K562 (cell line): ENCODE data around the gene PLEKHG5. TPM values are rescaled to one million over a fixed set of nuclear protein-coding genes. Genes with fewer than 3 reads are reported as not detected.
A peak's percentile ranks its signal among the peaks of the same experiment; 100 is the strongest.

Experiments used
- CREM ChIP-seq: IDR thresholded peaks from 2 replicates; pipeline ENCODE4 v1.6.1; 2014; ENCODE audit warnings: antibody characterized with exemption, low read depth
- KLF16 ChIP-seq: IDR thresholded peaks from 2 replicates; pipeline ENCODE4 v1.6.1; 2016; ENCODE audit warnings: antibody characterized with exemption
- NFATC3 ChIP-seq: fragments of 450-650 bp; IDR thresholded peaks from 2 replicates; pipeline ENCODE4 v1.6.1; 2017; ENCODE audit warnings: mild to moderate bottlenecking
- STAG1 ChIP-seq: sonication (generic); formaldehyde crosslinking; IDR thresholded peaks from 2 replicates; pipeline ENCODE4 v1.5.0; 2020; ENCODE audit warnings: missing genetic modification reagents, borderline replicate concordance
- TOE1 ChIP-seq, 2 experiments: fragments of 450-650 bp in 1 of 2; sonication (generic) in 1 of 2; formaldehyde crosslinking in 1 of 2; IDR thresholded peaks; 2 replicates each; pipeline versions ENCODE4 v1.7.1 to v1.8.0; 2016 to 2022; ENCODE audit warnings: borderline replicate concordance in 2 of 2, mild to moderate bottlenecking in 2 of 2, antibody characterized with exemption in 1 of 2, inconsistent platforms in 1 of 2, low read depth in 1 of 2, missing genetic modification reagents in 1 of 2, moderate library complexity in 1 of 2
- ZBTB7A ChIP-seq: IDR thresholded peaks from 2 replicates; pipeline ENCODE4 v1.6.1; 2011; ENCODE audit warnings: low read depth, mild to moderate bottlenecking, low read length, moderate library complexity, borderline replicate concordance; ENCODE audit not compliant: control insufficient read depth
- ZNF224 ChIP-seq: sonication (generic); formaldehyde crosslinking; IDR thresholded peaks from 2 replicates; pipeline ENCODE4 v1.8.0; 2022; ENCODE audit warnings: mild to moderate bottlenecking, missing genetic modification reagents
- ZNF24 ChIP-seq: fragments of 450-650 bp; IDR thresholded peaks from 2 replicates; pipeline ENCODE4 v1.6.1; 2016
- ZNF830 ChIP-seq: fragments of 250-450 bp; sonication (Bioruptor Pico); IDR thresholded peaks from 2 replicates; pipeline ENCODE4 v1.5.0; 2021; ENCODE audit warnings: mild to moderate bottlenecking
- polyA plus RNA-seq, 8 experiments: library from polyadenylated mRNA; depleted of rRNA in 4 of 8; stranded (reverse) in 5 of 8; unstranded in 3 of 8; fragments of >200 nt; fragmentation: Nextera tagmentation in 2 of 8; fragmentation: Illumina TruSeq in 1 of 8; extraction: Ambion mirVana in 2 of 8; extraction: Trizol in 1 of 8; gene quantifications; 2 replicates each; pipeline versions ENCODE4 v1.2.1 to v1.2.3, GENCODE V29; 2011 to 2014; ENCODE audit warnings: inconsistent platforms in 1 of 8, missing spikeins in 1 of 8
- total RNA-seq, 7 experiments: library from RNA; depleted of rRNA in 6 of 7; stranded (reverse); fragments of >200 nt in 6 of 7; fragmentation: Illumina TruSeq in 2 of 7; extraction: Trizol in 2 of 7; gene quantifications; 2 replicates each; pipeline versions ENCODE4 v1.2.1 to v1.2.3, GENCODE V29; 2011 to 2021; ENCODE audit warnings: low replicate concordance in 1 of 7
- TF ChIP-seq, protein P1 (sequence below), 2 experiments: fragments of 450-650 bp; conservative IDR thresholded peaks; 2 replicates each; pipeline ENCODE4 v1.6.1; 2017; ENCODE audit warnings: mild to moderate bottlenecking in 2 of 2, moderate library complexity in 2 of 2
- TF ChIP-seq, protein P2 (sequence below): fragments of 250-450 bp; sonication (Bioruptor Pico); IDR thresholded peaks from 2 replicates; pipeline ENCODE4 v1.9.0; 2021; ENCODE audit warnings: mild to moderate bottlenecking, inconsistent platforms
- TF ChIP-seq, protein P3 (sequence below): fragments of 450-650 bp; IDR thresholded peaks from 2 replicates; pipeline ENCODE4 v1.6.1; 2016; ENCODE audit warnings: borderline replicate concordance

PLEKHG5 gene
- total and polyA plus RNA-seq, 9 of the 15 experiments (the other 6 are each of a cell fraction or from before 2014, with no cell fraction given): 0.04 to 0.29 (median 0.09) TPM; not detected in 3

DNA sequence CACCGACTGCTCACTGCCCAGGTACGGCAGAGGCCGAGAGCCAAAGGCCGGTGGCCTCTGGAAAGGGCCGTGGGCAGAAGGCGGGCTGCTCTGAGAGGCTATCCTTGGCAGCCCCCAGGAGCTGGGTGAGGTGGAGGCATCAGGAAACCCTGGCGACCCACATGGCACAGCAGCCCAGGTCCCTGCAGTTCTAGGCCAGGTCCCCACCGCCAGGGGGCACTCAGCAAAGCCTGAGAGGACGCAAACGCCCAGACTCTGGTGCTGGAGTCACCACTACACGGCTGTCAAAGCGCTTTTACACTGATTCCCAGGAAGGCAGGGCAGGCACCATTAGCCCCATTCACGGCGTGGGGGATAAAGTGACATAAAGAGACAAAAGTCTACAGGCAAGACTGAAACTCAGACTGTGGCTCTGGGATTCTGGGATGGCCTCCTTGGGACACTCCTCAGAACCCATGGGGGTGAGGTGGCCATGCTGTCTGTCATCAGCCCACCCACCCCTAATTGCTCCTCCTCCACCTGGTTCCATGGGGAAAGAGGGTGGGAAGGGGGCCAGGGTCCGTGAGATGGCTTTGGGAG is 4.9 kb downstream of the PLEKHG5 start (continued):
- TF ChIP-seq STAG1 (CRISPR knock-in tag) (peak; percentile 64; the same call in 1 of the 2 replicates), ZNF830 (CRISPR knock-in tag) (no peak), ZNF24 (0 out of 2 replicates have a peak, but pooled peaks have one; percentile 36), ZBTB7A (peak; percentile 70; the same call in 1 of the 2 replicates), ZNF224 (CRISPR knock-in tag) (no peak), TOE1 (IDR thresholded peaks at IDR 0.05; ENCODE audit: borderline replicate concordance) (0 out of 2 replicates have a peak, but pooled peaks have one; percentile 31), TOE1 (CRISPR knock-in tag; IDR thresholded peaks at IDR 0.05; ENCODE audit: borderline replicate concordance, low read depth) (no peak), CREM (peak; percentile 50; the same call in 1 of the 2 replicates), NFATC3 (no peak), KLF16 (peak; percentile 55)
- TF ChIP-seq, protein P1, sequence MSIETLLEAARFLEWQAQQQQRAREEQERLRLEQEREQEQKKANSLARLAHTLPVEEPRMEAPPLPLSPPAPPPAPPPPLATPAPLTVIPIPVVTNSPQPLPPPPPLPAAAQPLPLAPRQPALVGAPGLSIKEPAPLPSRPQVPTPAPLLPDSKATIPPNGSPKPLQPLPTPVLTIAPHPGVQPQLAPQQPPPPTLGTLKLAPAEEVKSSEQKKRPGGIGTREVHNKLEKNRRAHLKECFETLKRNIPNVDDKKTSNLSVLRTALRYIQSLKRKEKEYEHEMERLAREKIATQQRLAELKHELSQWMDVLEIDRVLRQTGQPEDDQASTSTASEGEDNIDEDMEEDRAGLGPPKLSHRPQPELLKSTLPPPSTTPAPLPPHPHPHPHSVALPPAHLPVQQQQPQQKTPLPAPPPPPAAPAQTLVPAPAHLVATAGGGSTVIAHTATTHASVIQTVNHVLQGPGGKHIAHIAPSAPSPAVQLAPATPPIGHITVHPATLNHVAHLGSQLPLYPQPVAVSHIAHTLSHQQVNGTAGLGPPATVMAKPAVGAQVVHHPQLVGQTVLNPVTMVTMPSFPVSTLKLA (conservative IDR thresholded peaks at IDR 0.05): peak in 1 of 2 experiments; percentile 55; a peak in 1 of 4 replicates
- TF ChIP-seq, protein P2, sequence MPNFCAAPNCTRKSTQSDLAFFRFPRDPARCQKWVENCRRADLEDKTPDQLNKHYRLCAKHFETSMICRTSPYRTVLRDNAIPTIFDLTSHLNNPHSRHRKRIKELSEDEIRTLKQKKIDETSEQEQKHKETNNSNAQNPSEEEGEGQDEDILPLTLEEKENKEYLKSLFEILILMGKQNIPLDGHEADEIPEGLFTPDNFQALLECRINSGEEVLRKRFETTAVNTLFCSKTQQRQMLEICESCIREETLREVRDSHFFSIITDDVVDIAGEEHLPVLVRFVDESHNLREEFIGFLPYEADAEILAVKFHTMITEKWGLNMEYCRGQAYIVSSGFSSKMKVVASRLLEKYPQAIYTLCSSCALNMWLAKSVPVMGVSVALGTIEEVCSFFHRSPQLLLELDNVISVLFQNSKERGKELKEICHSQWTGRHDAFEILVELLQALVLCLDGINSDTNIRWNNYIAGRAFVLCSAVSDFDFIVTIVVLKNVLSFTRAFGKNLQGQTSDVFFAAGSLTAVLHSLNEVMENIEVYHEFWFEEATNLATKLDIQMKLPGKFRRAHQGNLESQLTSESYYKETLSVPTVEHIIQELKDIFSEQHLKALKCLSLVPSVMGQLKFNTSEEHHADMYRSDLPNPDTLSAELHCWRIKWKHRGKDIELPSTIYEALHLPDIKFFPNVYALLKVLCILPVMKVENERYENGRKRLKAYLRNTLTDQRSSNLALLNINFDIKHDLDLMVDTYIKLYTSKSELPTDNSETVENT (CRISPR knock-in tag): 0 out of 2 replicates have a peak, but pooled peaks have one; percentile 58
- TF ChIP-seq, protein P3, sequence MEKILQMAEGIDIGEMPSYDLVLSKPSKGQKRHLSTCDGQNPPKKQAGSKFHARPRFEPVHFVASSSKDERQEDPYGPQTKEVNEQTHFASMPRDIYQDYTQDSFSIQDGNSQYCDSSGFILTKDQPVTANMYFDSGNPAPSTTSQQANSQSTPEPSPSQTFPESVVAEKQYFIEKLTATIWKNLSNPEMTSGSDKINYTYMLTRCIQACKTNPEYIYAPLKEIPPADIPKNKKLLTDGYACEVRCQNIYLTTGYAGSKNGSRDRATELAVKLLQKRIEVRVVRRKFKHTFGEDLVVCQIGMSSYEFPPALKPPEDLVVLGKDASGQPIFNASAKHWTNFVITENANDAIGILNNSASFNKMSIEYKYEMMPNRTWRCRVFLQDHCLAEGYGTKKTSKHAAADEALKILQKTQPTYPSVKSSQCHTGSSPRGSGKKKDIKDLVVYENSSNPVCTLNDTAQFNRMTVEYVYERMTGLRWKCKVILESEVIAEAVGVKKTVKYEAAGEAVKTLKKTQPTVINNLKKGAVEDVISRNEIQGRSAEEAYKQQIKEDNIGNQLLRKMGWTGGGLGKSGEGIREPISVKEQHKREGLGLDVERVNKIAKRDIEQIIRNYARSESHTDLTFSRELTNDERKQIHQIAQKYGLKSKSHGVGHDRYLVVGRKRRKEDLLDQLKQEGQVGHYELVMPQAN: peak; percentile 41; the same call in 1 of the 2 replicates
